GM19023 (cell line): ENCODE measurements around the gene TTC36.
A peak's percentile ranks its signal among the peaks of the same experiment; 100 is the strongest.

Source experiments
- ATAC-seq: cut with Tn5 transposase; IDR thresholded peaks from one replicate; pipeline ENCODE4 v1.9.1; 2021; ENCODE audit warnings: mild to moderate bottlenecking, moderate library complexity; ENCODE audit not compliant: unreplicated experiment

TTC36 gene

DNA sequence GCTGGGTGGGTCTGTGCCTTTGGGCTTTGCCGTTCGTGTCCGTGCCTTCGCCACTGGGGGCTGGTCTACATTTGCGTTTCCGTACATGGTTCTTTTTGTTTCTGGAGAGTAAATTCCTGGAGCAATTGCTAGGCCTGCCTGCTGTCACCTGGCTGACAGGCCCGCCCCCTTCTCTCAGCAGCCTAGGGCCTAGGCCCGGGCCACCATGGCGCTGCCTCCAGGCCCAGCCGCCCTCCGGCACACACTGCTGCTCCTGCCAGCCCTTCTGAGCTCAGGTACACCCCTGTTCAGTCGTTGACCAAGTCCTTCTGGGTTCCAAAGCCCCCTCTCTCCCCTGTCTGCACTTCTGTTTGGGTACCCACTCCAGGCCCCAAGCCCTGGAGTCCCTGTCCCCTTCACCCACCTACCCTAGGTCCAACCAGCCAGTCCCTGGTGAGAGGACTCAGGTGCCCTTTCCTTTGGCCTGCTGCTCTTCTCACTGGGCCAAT, 4.4 kb downstream of the TTC36 start:
- peak; percentile 9 for ATAC-seq

DNA sequence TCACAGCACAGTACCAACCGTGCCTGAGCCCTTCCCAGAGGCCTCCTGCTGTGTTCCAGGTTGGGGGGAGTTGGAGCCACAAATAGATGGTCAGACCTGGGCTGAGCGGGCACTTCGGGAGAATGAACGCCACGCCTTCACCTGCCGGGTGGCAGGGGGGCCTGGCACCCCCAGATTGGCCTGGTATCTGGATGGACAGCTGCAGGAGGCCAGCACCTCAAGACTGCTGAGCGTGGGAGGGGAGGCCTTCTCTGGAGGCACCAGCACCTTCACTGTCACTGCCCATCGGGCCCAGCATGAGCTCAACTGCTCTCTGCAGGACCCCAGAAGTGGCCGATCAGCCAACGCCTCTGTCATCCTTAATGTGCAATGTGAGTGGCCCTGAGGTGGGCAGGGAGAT, 4.8 kb downstream of the TTC36 start:
- ATAC-seq: no peak

DNA sequence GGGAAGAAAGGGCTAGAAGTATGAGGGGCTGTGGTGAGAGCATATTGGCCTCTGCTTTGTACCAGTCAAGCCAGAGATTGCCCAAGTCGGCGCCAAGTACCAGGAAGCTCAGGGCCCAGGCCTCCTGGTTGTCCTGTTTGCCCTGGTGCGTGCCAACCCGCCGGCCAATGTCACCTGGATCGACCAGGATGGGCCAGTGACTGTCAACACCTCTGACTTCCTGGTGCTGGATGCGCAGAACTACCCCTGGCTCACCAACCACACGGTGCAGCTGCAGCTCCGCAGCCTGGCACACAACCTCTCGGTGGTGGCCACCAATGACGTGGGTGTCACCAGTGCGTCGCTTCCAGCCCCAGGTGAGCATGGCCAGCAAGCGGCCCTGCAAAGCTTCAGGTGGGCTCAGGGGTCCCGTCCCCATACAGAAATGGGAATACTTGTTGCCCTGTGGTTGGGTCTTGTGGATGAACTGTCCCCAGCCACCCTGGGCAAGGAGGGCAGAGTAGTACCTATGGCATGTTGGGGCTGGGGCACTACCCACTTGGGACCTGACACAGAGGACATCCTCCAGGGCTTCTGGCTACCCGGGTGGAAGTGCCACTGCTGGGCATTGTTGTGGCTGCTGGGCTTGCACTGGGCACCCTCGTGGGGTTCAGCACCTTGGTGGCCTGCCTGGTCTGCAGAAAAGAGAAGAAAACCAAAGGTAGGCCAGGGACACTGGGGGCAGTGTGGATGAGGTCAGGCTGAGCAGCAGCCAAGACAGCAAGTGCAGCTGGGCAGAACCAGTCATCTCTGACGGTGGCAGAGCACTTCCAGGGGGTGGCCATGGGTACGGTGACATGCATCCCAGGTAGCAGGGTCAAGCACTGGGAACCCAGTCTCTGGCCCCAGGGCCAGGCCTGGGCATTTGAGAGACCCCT, 5.8 kb downstream of the TTC36 start:
- ATAC-seq: no peak

DNA sequence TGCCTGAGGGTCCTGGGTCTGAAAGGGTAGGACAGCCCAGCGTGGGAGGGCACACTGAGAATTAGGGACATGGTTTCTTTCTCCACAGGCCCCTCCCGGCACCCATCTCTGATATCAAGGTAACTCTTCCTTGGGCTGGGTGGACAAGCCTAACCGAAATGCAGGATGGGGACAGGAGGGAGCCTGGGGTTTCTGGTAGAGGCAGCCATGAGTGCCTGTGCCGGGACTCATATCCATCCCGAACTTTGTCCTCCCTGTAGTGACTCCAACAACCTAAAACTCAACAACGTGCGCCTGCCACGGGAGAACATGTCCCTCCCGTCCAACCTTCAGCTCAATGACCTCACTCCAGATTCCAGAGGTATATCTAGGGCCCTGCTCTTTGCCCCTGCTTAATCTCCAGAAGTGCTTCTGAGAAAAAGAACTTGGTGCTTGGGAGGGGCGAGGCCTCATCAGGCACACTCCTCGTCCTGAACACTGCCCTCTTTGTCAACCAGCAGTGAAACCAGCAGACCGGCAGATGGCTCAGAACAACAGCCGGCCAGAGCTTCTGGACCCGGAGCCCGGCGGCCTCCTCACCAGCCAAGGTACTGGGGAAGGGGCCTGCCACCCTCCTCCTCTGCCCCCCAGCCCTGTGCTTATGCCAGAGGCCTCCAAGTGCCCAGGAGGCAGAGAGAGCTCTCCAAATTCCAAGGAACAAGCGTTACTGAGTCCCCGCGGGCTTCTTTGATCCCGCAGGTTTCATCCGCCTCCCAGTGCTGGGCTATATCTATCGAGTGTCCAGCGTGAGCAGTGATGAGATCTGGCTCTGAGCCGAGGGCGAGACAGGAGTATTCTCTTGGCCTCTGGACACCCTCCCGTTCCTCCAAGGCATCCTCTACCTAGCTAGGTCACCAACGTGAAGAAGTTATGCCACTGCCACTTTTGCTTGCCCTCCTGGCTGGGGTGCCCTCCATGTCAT, 6.8 kb downstream of the TTC36 start:
- no peak for ATAC-seq

DNA sequence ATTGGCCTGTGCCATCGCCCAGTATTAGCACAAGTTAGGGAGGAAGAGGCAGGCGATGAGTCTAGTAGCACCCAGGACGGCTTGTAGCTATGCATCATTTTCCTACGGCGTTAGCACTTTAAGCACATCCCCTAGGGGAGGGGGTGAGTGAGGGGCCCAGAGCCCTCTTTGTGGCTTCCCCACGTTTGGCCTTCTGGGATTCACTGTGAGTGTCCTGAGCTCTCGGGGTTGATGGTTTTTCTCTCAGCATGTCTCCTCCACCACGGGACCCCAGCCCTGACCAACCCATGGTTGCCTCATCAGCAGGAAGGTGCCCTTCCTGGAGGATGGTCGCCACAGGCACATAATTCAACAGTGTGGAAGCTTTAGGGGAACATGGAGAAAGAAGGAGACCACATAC, 8.0 kb downstream of the TTC36 start:
- no peak for ATAC-seq

DNA sequence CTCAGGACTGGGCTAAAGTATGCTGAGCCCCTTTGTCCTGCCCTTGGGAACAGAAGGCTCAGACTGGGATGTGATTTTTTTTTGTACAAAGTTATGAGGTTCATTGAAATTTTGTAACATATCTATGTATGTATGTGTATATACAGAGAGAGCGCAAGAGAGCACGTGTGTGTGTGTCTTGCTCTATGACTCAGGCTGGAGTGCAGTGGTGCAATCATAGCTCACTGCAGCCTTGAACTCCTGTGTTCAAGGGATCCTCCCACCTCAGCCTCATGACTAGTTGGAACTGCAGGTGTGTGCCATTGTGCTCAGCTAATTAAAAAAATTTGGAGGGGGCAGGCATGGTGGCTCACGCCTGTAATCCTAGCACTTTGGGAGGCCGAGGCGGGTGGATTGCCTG, 9.5 kb downstream of the TTC36 start:
- ATAC-seq: no peak

DNA sequence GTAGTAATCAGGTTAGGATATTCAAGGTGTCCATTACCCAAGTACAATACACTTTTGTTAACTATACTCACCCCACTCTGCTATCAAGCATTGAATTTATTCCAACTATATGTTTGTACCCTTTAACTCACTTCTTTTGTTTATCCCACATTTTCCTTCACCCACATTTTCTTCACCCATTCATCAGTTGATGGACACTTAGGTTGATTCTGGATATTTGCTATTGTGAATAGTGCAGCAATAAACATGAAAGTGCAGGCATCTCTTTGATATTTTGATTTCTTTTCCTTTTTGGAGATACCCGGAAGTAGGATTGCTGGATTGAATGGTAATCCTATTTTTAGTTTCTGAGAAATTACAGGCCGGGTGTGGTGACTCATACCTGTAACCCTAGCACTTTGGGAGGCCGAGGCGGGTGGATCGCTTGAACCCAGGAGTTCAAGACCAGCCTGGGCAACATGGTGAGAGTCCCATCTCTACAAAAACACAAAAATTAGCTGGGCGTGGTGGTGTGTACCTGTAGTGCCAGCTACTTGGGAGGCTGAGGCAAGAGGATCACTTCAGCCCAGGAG, 10.2 kb downstream of the TTC36 start:
- no peak for ATAC-seq

DNA sequence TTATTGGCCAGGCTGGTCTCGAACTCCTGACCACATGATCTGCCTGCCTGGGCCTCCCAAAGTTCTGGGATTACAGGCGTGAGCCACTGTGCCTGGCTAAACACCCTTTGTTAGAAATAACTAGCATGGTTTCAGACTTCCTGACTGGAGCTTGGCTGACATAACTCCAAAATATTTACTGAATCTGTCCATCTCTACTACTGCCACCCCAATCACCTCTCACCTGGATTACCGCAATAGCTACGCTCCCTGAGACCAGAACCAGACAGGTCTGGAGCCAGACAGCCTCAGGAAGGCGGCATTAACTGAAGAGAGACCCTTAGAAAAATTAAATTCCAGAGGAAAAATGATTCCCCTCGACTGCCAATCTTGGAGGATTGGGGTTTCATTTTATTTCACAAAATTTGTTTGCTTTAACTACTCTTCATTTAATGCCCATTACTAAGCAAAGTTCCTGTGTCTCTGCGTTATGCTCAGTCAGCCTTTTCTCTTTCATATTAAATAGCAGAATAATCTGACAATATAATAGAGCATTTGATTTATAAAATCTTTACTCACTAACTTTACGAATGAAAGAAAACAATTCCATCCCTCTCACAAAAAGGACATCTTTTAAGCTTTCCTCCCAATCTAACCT, 16.9 kb downstream of the TTC36 start:
- no peak for ATAC-seq

DNA sequence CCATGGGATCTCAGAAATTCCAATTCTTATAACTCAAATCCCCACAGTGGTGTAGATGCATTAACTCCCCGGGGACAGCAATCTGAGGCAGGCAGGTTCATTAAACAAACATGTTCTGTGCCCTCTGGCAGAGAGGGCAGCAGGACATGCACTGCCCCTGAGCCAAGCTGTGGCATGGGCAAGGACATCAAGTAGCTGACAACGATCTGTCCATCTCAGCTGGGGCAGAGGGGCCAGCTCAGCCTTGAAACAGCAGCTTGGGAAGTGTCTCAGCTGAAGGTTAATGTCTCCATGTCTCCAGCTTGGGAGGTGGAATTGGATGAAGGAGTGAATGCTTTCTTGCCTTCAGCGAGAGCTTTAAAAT, 17.4 kb downstream of the TTC36 start:
- ATAC-seq: no peak

DNA sequence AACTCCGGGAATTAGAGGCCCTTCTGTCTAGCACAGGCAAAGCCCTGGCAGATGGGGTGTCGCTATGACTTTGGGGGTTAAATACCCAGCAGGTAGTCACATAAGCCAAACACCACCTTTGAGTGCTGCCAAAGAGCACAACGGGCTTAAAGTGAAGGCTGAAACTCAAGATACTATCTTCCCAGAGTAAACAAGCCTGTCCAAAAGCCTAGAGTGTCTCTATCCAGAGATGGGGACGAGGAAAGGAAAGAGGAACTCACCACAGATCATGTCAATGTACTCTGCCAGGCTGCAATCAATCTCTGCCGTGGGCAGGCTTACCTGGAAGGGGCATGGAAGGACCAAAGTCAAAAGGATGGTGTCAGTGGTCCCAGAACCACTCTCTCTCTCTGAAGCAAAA, 18.3 kb downstream of the TTC36 start:
- ATAC-seq: no peak

DNA sequence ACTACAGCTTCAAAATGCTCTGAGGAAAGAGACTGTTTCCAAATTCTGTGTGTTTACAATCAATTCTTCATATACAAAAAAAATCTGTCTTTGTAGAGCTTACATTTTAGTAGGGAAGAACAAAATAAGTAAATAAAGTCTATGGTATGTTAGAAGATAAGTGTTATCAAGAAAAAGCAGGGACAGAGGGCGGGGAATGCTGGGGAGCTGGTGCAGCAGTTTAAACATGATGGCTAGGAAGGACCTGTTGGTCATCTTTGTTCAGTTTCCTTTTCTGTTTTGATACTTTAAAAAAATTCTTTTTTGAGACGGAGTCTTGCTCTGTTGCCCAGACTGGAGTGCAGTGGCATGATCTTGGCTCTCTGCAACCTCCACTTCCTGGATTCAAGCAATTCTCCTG, 19.9 kb downstream of the TTC36 start:
- no peak for ATAC-seq

DNA sequence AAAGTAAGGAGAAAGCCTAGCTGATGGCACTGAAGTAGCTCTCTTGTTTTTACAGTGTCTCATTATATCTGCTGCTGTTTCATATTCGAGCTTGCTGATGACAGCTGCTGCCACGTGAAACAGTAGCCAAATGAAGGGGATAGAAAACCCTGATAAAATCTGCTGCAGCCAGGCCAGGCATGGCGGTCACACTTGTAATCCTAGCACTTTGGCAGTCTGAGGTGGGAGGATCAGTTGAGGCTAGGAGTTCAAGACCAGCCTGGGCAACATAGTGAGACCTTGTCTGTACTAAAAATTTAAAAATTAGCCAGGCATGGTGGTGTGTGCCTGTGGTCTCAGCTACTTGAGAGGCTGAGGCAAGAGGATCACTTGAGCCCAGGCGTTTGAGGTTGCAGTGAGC, 25.1 kb downstream of the TTC36 start:
- no peak for ATAC-seq

DNA sequence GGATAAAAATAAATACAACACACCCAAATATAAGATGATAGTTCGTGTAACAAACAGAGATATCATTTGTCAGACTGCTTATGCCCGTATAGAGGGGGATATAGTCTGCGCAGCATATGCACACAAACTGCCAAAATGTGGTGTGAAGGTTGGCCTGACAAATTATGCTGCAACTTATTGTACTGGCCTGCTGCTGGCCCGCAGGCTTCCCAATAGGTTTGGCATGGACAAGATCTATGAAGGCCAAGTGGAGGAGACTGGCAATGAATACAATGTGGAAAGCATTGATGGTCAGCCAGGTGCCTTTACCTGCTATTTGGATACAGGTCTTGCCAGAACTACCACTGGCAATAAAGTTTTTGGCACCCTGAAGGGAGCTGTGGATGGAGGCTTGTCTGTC, 33.5 kb downstream of the TTC36 start:
- ATAC-seq: no peak

DNA sequence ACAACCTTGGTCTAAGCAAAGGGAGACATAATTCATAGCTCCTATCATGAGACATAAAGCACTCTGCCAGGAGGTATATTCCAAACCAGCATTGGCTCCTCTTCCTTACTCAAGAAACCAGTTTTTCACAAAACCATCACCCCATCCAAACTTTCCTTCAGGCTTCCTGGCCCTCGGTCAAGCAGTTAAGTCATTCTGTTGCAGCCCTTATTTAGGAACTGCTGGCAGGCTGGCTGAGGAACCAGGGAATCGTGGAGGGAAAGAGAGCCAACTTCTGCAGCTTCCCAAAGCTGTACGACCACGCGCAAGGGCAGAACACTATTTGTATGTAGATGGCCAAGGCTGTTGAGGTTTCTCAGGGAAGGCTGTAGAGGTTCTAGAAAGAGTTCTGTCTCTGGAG, 37.8 kb downstream of the TTC36 start:
- ATAC-seq: no peak

DNA sequence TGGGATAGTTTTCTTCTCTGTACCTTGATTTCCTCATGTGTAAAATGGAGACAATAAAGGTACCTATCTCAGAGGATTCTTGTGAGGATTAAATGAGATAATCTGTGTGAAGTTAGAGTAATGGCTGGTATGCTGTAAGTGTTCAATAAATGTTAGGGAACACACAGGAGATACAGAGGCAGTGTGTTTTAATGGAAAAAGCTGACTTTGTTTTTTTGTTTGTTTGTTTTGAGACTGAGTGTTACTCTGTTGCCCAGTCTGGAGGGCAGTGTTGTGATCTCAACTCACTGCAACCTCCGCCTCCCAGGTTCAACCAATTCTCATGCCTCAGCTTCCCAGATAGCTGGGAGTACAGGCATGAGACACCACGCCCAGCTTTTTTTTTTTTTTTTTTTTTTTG, 42.4 kb downstream of the TTC36 start:
- ATAC-seq: no peak

DNA sequence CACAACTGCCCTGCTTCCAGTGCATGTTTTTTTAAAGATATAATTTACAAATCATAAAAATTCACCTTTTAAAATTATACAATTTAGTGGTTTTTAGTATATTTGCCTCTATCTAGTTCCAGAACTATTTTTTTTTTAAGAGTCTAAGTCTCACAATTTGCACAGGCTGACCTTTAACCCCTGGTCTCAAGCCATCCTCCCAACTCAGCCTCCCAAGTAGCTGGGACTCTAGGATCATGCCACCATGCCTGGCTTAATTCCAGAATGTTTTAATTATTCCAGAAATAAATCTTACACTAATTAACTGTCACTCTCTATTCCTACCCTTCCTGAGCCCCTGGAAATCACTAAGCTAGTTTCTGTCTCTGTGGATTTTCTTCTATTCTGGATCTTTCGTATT, 43.5 kb downstream of the TTC36 start:
- ATAC-seq: no peak

DNA sequence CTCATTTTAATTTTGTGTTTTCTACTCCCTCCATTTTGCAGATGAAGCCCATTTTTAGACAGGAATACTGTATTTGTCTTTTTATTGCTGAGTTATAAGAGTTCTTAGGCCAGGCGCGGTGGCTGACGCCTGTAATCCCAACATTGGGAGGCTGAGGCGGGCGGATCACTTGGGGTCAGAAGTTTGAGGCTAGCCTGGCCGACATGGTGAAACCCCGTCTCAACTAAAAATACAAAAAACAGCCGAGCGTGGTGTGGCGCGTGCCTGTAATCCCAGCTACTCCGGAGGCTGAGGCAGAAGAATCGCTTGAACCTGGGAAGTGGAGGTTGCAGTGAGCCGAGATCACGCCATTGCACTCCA, 44.4 kb downstream of the TTC36 start:
- peak; percentile 15 for ATAC-seq

DNA sequence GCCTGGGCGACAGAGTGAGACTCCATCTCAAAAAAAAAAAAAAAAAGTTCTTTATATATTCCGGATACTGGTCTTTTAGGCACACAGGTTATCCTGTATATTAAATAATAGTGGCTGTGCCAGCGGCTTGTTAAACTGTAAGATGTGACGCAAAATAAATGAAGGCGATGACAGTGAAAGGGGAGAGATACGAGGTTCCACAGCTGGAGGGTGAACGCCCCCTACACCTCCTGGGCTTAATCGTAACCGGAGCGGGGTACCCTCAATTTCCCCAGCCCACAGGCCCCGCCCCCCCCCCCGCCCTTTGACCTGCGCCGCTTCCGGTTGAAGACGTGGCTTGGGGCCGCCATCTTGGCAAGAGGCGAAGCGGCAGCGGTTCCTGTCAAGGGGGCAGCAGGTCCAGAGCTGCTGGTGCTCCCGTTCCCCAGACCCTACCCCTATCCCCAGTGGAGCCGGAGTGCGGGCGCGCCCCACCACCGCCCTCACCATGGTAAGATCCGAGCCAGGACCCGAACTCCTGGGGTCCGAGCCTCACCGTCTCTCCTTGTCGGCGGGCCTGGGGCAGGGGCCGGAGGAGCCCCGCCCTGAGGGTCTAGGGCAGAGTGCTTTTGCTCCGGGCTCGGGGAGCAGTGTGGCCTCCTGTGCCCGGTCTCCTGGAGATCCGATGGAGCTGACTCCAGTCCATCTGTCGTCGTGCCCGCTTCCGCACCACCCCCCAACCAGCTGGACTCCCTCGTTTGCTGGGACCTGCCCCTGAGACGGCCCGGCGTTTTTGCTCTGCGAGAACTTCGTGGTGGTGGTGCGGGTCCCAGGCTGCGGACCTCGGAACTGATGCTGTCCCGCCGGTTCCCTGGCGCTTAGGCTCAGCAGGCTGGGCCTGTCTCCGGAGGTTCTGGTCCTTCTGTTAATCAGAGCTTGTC, 45.0 kb downstream of the TTC36 start, which contains the start of gene ARCN1:
TSS of gene ARCN1 (plus strand) at position 349 of the 920 bp plus-strand sequence. CDS start at position 488, 139 bp downstream.
- ATAC-seq: peak; percentile 66

DNA sequence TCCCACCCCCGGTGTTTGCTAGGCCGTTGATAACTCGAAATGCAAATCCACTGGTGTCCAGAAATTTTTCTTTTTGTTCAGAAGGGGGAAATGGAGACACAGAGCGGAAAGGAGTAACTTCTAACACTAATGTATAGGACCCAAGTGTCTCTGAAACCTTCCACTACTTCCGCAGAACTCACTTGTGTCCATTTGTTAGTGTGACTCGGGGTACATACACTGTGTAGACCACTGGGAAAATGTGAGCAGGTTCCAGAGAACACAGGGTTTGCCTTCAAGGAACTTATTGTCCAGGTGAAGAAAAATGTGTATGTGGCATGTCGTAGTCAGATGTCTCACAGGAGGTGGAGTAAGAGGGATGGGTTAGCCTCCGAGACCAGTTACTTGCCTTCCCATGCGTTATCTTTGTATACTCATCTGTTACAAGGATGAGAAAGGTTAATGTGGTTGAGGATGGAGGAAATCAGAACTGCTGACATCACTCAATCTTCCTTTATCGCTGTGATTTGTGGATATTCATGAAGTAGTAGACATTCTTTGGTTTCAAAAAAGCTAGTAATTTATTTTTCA, 45.8 kb downstream of the TTC36 start:
- ATAC-seq: peak; percentile 34
